Ishikawa (cell line): Measurements from ENCODE around the gene IER5L.

Experiments used
- CEBPB ChIP-seq: IDR thresholded peaks from 2 replicates; pipeline ENCODE4 v1.6.1; 2012
- CREB1 ChIP-seq: IDR thresholded peaks from 2 replicates; pipeline ENCODE4 v1.6.1; 2012; ENCODE audit warnings: low read depth
- EGR1 ChIP-seq: IDR thresholded peaks from 2 replicates; pipeline ENCODE4 v1.6.1; 2012
- EP300 ChIP-seq: IDR thresholded peaks from 2 replicates; pipeline ENCODE4 v1.6.1; 2012; ENCODE audit warnings: borderline replicate concordance
- FOXM1 ChIP-seq: IDR thresholded peaks from 2 replicates; pipeline ENCODE4 v1.6.1; 2012; ENCODE audit warnings: low read depth, borderline replicate concordance
- MAX ChIP-seq: IDR thresholded peaks from 2 replicates; pipeline ENCODE4 v1.6.1; 2012
- NFIC ChIP-seq: IDR thresholded peaks from 2 replicates; pipeline ENCODE4 v1.6.1; 2012
- RAD21 ChIP-seq: IDR thresholded peaks from 2 replicates; pipeline ENCODE4 v1.6.1; 2012; ENCODE audit warnings: low read depth
- REST ChIP-seq: IDR thresholded peaks from 2 replicates; pipeline ENCODE4 v1.6.1; 2012; ENCODE audit warnings: low read depth, mild to moderate bottlenecking
- TAF1 ChIP-seq: IDR thresholded peaks from 2 replicates; pipeline ENCODE4 v1.6.1; 2012; ENCODE audit warnings: low read depth, mild to moderate bottlenecking
- TCF12 ChIP-seq: IDR thresholded peaks from 2 replicates; pipeline ENCODE4 v1.6.1; 2012; ENCODE audit warnings: low read depth
- TEAD4 ChIP-seq: IDR thresholded peaks from 2 replicates; pipeline ENCODE4 v1.6.1; 2012
- USF1 ChIP-seq: IDR thresholded peaks from 2 replicates; pipeline ENCODE4 v1.6.1; 2012
- YY1 ChIP-seq: IDR thresholded peaks from 2 replicates; pipeline ENCODE4 v1.6.1; 2012; ENCODE audit warnings: low read depth
- ZBTB7A ChIP-seq: IDR thresholded peaks from 2 replicates; pipeline ENCODE4 v1.6.1; 2012; ENCODE audit warnings: low read depth

Gene IER5L

GRCh38 chr9:129213551-129213950 lies 35.5 kb upstream of the IER5L start:
- TF ChIP-seq YY1, result no peak
- no peak for TF ChIP-seq USF1
- TF ChIP-seq NFIC, result no peak
- TF ChIP-seq MAX, result no peak
- no peak for TF ChIP-seq CREB1
- TF ChIP-seq TAF1, result no peak

DNA sequence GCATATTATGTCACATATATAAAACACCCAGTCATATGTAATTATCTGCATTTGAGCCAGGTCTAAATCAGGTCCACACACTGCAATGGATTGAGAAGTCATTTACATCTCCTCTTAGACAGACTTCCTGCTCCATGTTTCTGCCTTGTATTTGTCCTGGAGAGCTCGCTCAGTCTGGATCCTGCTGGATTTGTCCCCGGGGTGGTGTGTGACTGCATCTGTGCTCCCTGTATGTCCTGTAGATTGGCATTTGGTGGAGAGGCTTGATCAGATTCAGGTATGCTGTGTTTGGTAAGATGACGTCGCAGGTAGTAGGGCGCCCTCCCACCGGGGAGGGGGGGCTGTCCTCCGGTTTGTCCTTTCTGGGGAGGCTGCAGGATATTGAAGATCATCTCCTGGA lies 33.6 kb upstream of the IER5L start:
- TF ChIP-seq YY1 (no peak), FOXM1 (no peak), TCF12 (no peak), RAD21 (no peak), ZBTB7A (no peak), NFIC (no peak), EP300 (no peak), EGR1 (no peak), TEAD4 (no peak), TAF1 (no peak), USF1 (no peak), MAX (no peak)

DNA sequence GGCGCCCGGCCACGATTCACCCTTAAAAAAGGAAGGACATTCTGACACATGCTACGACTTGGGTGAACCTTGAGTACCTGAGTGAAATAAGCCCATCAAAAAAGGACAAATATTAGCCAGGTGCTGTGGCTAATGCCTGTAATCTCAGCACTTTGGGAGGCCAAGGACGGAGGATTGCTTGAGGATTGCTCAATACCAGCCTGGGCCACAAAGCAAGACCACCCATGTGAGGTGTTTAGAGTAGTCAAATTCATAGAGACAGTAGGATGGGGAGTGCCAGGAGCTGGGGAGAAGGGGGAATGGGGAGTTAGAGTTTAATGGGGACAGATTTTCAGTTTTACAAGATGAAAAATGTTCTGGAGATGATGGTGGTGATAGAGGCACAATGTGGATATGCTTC lies 32.1 kb upstream of the IER5L start:
- TF ChIP-seq NFIC (no peak), USF1 (no peak), RAD21 (no peak), EP300 (no peak), YY1 (no peak), MAX (no peak), EGR1 (no peak), ZBTB7A (no peak), FOXM1 (no peak), CREB1 (no peak), CEBPB (no peak), REST (no peak), TAF1 (no peak), TCF12 (no peak), TEAD4 (no peak)

DNA sequence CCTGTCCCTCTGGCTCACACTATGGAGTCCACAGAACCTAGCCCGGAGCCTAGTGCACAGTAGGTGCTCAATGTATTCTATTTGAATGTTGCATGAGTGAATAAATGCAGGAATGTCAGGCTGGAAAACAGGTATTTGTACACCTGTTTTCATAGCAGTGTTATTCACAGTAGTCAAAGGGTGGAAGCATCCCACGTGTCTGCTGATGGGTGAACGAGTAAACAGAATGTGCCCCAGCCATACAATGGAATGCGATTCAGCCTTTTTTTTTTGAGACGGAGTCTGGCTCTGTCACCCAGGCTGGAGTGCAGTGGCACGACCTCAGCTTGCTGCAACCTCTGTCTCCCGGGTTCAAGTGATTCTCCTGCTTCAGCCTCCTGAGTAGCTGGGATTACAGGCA lies 31.5 kb upstream of the IER5L start:
- 0 out of 2 replicates have a peak, but pooled peaks have one; percentile 17 for TF ChIP-seq MAX
- TF ChIP-seq EP300, result no peak
- no peak for TF ChIP-seq USF1
- TF ChIP-seq TEAD4, result no peak

DNA sequence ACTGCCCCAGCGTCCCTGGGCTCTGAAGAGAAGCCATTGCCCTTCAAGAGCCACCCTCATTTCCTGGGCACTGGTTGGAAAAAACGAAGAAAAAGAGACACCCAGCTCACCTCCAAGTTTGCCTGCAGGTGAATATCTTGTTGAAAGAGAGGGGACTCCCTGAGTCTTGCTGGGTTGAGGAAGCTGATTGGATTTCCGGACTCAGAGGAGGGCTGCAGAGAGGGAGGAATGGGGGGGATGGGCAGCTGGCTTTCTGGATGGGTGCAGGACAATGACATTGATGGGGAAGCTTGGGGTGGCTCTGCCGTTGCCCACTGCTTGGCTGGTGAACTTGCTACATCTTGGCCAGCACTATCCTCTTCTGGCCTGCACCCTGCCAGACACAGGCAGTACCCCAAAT lies 31.0 kb upstream of the IER5L start:
- no peak for TF ChIP-seq TEAD4

DNA sequence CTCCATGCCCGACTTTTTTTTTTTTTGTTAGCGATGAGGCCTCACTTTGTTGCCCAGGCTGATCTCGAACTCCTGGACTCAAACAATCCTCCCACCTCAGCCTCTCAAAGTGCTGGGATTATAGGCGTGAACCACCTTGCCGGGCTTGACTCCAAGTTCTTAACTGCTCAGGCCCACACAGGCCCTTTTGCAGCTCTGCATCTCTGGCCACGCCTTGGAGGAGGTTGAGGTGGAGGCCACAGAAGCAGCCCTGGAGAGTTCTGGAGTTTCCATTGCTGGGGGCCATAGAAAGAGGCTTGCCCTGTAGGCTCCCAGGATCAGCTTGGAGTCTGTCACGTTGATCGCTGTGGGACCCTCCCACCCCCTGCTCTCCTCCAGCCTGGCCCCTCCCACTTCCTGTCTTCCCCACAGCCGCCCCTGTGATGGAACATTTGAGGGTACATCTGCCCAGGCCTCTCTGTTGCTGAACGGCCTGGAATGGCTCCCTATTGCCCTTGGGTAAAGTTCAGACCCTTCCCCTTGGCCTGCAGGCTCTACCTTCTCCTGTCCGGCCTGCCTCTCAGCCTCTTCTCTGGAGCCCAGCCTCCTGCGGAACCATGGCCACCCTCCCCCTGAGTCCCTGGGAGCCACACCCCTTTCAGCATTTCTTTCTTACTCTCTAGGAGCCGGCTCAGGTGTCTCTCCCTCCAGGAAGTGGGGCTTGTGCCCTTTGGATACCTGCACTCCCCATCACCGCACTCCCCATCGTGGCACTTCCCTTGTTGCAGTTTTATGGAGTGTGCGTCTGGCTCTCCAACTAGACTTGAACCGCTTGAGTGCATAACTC lies 30.4 kb upstream of the IER5L start:
- TF ChIP-seq NFIC (no peak), CEBPB (no peak), USF1 (no peak), EP300 (no peak), MAX (no peak), CREB1 (no peak), TCF12 (no peak)
